WERI-Rb-1 (cell line): Measurements from ENCODE around the gene EYA2.

Source experiments
- DNase-seq: peaks from one replicate; pipeline ENCODE4 v3.0.0-alpha.2; 2020
- H3K27ac ChIP-seq: fragments of 250-450 bp; sonication (Bioruptor Pico); 2 replicates; pipeline ENCODE4 v1.5.1; 2020; ENCODE audit warnings: mild to moderate bottlenecking, moderate library complexity
- H3K27me3 ChIP-seq: fragments of 250-450 bp; sonication (Bioruptor Pico); 2 replicates; pipeline ENCODE4 v1.5.1; 2021; ENCODE audit warnings: mild to moderate bottlenecking, low read depth, moderate library complexity; ENCODE audit not compliant: insufficient read depth, severe bottlenecking
- H3K36me3 ChIP-seq: fragments of 250-450 bp; sonication (Bioruptor Pico); 2 replicates; pipeline ENCODE4 v1.5.1; 2020; ENCODE audit warnings: mild to moderate bottlenecking, moderate library complexity
- H3K4me3 ChIP-seq: 2 replicates; pipeline ENCODE4 v1.5.1; 2011; ENCODE audit warnings: low read depth, mild to moderate bottlenecking, control low read depth, low read length
- H3K9me3 ChIP-seq: fragments of 250-450 bp; sonication (Bioruptor Pico); 2 replicates; pipeline ENCODE4 v1.5.1; 2021; ENCODE audit warnings: mild to moderate bottlenecking, moderate library complexity; ENCODE audit not compliant: severe bottlenecking
- TF ChIP-seq, protein P1 (sequence below): IDR thresholded peaks from 2 replicates; pipeline ENCODE4 v1.5.1; 2011; ENCODE audit warnings: low read depth, mild to moderate bottlenecking, control low read depth, inconsistent platforms, low read length

The EYA2 gene

DNA sequence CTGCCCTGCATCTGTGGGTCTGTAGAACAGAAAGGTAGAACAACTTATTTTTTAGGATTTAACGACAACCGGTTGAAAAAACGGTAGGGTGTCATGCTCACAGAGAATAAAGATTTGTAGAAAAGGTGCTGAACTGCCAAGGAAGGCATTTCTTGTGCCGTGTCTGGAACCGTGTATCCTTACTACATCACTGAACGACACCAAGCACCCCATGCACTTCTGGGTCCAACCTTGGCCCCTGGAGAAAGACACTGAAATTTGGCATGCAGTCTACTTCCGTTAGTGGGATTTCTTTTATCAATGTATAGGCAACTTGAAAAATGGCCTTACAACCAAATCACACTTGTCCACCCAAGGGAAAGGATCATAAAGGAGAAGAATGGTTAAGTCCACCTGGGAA is 316.4 kb downstream of the EYA2 start:
- H3K36me3 ChIP-seq = peaks cover 66% of the 10 kb centered on the region
- no peaks in the 10 kb centered on the region for H3K27me3 ChIP-seq
- no peak overlapping the region for H3K27ac ChIP-seq
- TF ChIP-seq, protein P1, sequence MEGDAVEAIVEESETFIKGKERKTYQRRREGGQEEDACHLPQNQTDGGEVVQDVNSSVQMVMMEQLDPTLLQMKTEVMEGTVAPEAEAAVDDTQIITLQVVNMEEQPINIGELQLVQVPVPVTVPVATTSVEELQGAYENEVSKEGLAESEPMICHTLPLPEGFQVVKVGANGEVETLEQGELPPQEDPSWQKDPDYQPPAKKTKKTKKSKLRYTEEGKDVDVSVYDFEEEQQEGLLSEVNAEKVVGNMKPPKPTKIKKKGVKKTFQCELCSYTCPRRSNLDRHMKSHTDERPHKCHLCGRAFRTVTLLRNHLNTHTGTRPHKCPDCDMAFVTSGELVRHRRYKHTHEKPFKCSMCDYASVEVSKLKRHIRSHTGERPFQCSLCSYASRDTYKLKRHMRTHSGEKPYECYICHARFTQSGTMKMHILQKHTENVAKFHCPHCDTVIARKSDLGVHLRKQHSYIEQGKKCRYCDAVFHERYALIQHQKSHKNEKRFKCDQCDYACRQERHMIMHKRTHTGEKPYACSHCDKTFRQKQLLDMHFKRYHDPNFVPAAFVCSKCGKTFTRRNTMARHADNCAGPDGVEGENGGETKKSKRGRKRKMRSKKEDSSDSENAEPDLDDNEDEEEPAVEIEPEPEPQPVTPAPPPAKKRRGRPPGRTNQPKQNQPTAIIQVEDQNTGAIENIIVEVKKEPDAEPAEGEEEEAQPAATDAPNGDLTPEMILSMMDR = no peak
- no peak overlapping the region for H3K4me3 ChIP-seq
- no peak for DNase-seq
- no peaks in the 10 kb centered on the region for H3K9me3 ChIP-seq

DNA sequence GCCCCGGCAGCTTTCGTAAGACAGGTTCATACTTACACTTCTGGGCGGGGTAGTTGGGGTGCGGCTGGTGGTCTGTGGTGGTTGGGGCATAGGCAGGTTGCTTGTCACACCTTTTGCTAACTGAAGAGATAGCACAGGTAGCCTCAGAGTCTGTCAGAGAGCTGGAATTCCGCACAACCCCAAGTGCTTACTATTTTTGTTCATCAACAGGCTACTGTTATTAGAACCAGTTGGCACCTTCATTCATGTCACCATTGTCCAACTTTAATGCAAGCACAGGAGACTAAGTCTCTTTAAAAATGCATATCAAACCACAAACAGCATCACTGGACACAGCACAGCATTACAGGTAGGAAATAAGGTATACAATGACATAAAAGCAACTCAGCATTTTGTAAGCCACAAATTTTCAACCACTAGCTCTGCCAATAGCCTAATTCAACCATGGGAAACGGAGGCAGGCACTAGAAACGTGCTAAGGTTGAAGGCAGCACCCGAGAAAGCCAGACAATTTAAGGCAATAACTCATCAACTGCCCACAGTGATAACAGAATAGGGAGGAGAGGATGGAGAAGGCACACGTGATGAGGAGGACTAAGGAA is 318.1 kb downstream of the EYA2 start:
- Histone ChIP-seq H3K27me3 (no peaks in the 10 kb centered on the region), H3K4me3 (no peak overlapping the region), H3K27ac (no peak overlapping the region), H3K36me3 (peaks cover 77% of the 10 kb centered on the region), H3K9me3 (no peaks in the 10 kb centered on the region)
- DNase-seq = no peak
- TF ChIP-seq, protein P1 = no peak

DNA sequence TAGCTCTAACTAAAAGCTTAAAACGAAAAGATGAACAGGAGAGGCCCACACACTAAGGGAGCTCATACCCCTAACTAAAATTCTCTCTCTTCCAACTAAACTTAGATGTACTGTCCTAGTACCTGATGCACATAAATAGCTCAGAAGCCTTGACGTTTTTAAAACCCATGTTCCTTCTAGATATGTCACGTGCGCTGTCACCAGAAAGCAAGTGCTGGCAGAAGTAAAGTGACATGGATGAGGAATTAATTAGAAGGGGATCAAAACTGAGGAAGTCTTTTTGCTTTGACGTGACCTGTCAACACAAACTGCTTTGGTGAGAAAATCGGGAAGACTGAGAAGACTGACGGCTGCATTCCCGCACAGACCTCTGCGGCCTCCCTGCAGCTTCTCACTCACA is 319.3 kb downstream of the EYA2 start:
- Histone ChIP-seq H3K27ac (no peak overlapping the region), H3K4me3 (no peak overlapping the region), H3K27me3 (no peaks in the 10 kb centered on the region), H3K36me3 (peaks cover 84% of the 10 kb centered on the region), H3K9me3 (no peaks in the 10 kb centered on the region)
- no peak for DNase-seq
- TF ChIP-seq, protein P1 = no peak

DNA sequence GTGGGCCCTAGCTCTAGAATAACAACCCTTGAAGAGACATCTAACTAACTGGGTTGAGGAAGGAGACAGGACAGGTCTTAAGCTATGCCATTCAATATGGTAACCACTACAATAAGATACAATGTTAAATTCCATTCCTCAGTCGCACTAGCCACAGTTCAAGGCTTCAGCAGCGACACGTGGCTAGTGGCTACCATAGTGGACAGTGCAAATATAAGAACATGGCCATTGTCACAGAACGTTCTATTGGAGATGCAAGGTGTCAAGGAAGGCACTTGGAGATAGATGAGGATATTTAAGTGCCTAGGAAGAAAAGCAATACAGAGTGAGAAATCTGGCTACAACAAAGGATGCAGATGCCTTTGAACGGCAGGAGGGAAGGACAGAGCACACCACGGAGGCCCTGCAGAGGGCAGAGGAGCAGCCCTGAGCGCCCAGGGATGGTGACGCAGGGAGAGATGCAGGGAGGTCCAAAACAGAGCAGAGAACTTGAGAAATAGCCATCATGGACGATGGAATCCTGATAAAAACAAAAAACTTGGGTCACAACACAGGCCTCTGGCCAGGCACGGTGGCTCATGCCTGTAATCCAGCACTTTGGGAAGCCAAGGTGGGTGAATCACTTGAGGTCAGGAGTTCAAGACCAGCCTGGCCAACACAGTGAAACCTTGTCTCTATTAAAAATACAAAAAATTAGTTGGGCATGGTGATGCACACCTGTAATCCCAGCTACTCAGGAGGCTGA is 321.2 kb downstream of the EYA2 start:
- TF ChIP-seq, protein P1 = no peak
- H3K4me3 ChIP-seq = no peak overlapping the region
- no peak for DNase-seq
- no peaks in the 10 kb centered on the region for H3K27me3 ChIP-seq
- H3K27ac ChIP-seq = no peak overlapping the region
- H3K9me3 ChIP-seq = no peaks in the 10 kb centered on the region
- peaks cover 84% of the 10 kb centered on the region for H3K36me3 ChIP-seq

DNA sequence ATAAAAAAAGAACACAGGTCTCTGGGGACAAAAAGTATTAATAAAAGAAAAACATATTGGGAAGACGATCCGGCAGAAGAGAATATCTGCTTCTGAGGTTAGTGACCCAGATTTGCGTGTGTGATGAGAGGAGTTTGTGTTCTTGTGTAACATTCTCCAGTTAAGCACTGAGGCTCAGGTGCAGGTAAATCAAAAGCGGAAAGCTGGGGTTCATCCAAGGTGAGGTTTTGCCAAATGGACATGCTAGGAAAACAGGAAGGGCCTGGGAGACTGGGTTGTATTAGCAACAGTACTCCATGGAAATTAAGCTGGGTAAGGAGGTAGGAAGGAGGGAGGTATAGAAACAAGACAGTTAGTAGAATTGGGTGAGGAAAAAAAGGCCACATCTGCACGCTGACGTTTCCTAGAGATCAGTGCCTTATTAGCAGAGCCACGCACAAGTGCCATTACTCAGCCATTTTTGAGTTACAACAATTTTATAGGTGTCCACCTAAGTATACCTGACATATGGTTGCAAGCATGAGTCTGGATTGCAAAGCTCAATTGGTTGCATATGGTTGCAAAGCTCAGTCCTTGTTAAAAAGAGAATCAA is 322.3 kb downstream of the EYA2 start:
- TF ChIP-seq, protein P1 = no peak
- DNase-seq = no peak
- Histone ChIP-seq H3K27me3 (no peaks in the 10 kb centered on the region), H3K9me3 (no peaks in the 10 kb centered on the region), H3K36me3 (peaks cover 84% of the 10 kb centered on the region), H3K27ac (no peak overlapping the region), H3K4me3 (no peak overlapping the region)
